Panc1 (cell line): Measurements from ENCODE around the gene KRTAP20-4. TPM values are rescaled to one million over a fixed set of nuclear protein-coding genes. Genes with fewer than 3 reads are reported as not detected.

Experiments used
- ATAC-seq: fragments of 200-7000 bp; cut with Tn5 transposase; 2 replicates; pipeline ENCODE4 v1.9.1; 2020; ENCODE audit warnings: mild to moderate bottlenecking, moderate library complexity
- BruUV-seq: library from RNA; stranded (reverse); fragments of 400-500 nt; replicated peaks from 2 replicates; lab custom pipeline; 2021; lab: Mats Ljungman, UMichigan
- CTCF ChIA-PET: fragments of 300-600 bp; sonication (Branson Sonifier 250); formaldehyde crosslinking; loops from one replicate; lab custom pipeline; 2022; ENCODE audit warnings: antibody characterized with exemption; lab: Charles Lee
- POLR2A ChIA-PET: fragments of 300-600 bp; sonication (Branson Sonifier 250); formaldehyde crosslinking; loops from one replicate; lab custom pipeline; 2022; ENCODE audit warnings: antibody characterized with exemption; lab: Charles Lee
- DNase-seq: peaks from one replicate; pipeline ENCODE4 v3.0.0-alpha.2; 2010; ENCODE audit warnings: low read depth, low spot score
- H3K27ac ChIP-seq: 2 replicates; pipeline ENCODE4 v1.5.1; 2011; ENCODE audit warnings: mild to moderate bottlenecking, low read length, inconsistent platforms
- H3K27me3 ChIP-seq: fragments of 200-500 bp; sonication (Bioruptor generic); 2 replicates; pipeline ENCODE4 v1.6.0; 2014; ENCODE audit warnings: low read length, inconsistent platforms; ENCODE audit not compliant: control insufficient read depth, insufficient read depth
- H3K36me3 ChIP-seq: fragments of 200-500 bp; sonication (Bioruptor generic); 2 replicates; pipeline ENCODE4 v1.5.1; 2014; ENCODE audit warnings: inconsistent platforms, mild to moderate bottlenecking, low read length, moderate library complexity; ENCODE audit not compliant: control insufficient read depth, insufficient read depth
- H3K4me1 ChIP-seq: 2 replicates; pipeline ENCODE4 v1.5.1; 2011; ENCODE audit warnings: inconsistent platforms, mild to moderate bottlenecking, low read length, moderate library complexity; ENCODE audit not compliant: control insufficient read depth, insufficient read depth
- H3K4me3 ChIP-seq, 2 experiments: 2 replicates each; pipeline ENCODE4 v1.5.1; 2011 to 2012; ENCODE audit warnings: low read depth in 2 of 2, low read length in 2 of 2, mild to moderate bottlenecking in 2 of 2, inconsistent platforms in 1 of 2, moderate library complexity in 1 of 2
- H3K9me3 ChIP-seq: fragments of 200-500 bp; sonication (Bioruptor generic); 2 replicates; pipeline ENCODE4 v1.5.1; 2014; ENCODE audit warnings: low read depth, mild to moderate bottlenecking, inconsistent platforms, low read length, moderate library complexity; ENCODE audit not compliant: control insufficient read depth, insufficient read depth
- POLR2AphosphoS5 ChIP-seq: IDR thresholded peaks from 2 replicates; pipeline ENCODE4 v1.6.1; 2012; ENCODE audit warnings: mild to moderate bottlenecking, low read depth, low read length, moderate library complexity
- SIN3A ChIP-seq: IDR thresholded peaks from 2 replicates; pipeline ENCODE4 v1.6.1; 2012; ENCODE audit warnings: low read depth, mild to moderate bottlenecking, low read length, moderate library complexity, borderline replicate concordance; ENCODE audit not compliant: insufficient read depth
- TCF7L2 ChIP-seq: IDR thresholded peaks from 2 replicates; pipeline ENCODE4 v1.6.1; 2011; ENCODE audit warnings: mild to moderate bottlenecking, low read depth, low read length, inconsistent platforms
- in situ Hi-C: cut with HindIII; loops from 2 replicates; pipeline ENCODE4 v1.10.0; 2016; ENCODE audit warnings: low sequenced_read_pairs, low pct_unique_long_range_greater_than_20kb
- intact Hi-C: fragments of 100-400 bp; cut with micrococcal nuclease; formaldehyde crosslinking; loops from one replicate; pipeline ENCODE4 v1.10.0; 2022; ENCODE audit not compliant: unreplicated experiment
- total RNA-seq: library from RNA; stranded (reverse); gene quantifications from one replicate; pipeline ENCODE4 v1.2.1, GENCODE V29; 2021; ENCODE audit not compliant: unreplicated experiment
- TF ChIP-seq, protein P1 (sequence below): fragments of 450-650 bp; IDR thresholded peaks from 2 replicates; pipeline ENCODE4 v1.5.1; 2017; ENCODE audit warnings: mild to moderate bottlenecking
- TF ChIP-seq, protein P2 (sequence below), 2 experiments: IDR thresholded peaks; 2 replicates each; pipeline ENCODE4 v1.6.1; 2011 to 2012; ENCODE audit warnings: low read depth in 2 of 2, control low read depth in 1 of 2, low read length in 1 of 2, mild to moderate bottlenecking in 1 of 2, moderate library complexity in 1 of 2; ENCODE audit not compliant: insufficient read depth in 1 of 2

Gene KRTAP20-4
- total RNA-seq, 1 experiment from 2014 or later, result not detected

DNA sequence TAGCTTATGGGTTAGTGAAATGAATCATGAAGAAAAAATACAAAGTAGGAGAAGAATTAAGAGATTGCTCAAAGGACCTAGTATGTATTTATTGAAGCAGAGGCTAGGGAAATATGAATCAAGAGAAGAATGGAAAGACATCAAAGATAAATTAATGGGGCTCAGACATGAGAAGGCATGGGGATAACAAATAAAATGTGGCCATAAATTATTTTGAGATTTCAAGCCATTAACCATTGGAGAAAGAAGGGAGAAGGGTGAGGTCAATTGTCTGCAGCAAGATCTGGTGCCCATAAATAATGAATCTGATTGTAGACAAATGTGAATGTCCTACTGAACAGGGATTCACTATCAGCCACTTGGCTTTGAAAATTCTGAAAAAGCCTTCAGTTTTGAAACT, 32.5 kb downstream of the KRTAP20-4 start:
- in situ Hi-C loops, result no loop called here
- ChIA-PET POLR2A (no interaction called here), CTCF (no interaction called here)
- intact Hi-C loops, result no loop called here
- TF ChIP-seq, protein P1, sequence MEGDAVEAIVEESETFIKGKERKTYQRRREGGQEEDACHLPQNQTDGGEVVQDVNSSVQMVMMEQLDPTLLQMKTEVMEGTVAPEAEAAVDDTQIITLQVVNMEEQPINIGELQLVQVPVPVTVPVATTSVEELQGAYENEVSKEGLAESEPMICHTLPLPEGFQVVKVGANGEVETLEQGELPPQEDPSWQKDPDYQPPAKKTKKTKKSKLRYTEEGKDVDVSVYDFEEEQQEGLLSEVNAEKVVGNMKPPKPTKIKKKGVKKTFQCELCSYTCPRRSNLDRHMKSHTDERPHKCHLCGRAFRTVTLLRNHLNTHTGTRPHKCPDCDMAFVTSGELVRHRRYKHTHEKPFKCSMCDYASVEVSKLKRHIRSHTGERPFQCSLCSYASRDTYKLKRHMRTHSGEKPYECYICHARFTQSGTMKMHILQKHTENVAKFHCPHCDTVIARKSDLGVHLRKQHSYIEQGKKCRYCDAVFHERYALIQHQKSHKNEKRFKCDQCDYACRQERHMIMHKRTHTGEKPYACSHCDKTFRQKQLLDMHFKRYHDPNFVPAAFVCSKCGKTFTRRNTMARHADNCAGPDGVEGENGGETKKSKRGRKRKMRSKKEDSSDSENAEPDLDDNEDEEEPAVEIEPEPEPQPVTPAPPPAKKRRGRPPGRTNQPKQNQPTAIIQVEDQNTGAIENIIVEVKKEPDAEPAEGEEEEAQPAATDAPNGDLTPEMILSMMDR, result no peak
- TF ChIP-seq POLR2AphosphoS5 (no peak), TCF7L2 (no peak), SIN3A (no peak)
- TF ChIP-seq, protein P2, sequence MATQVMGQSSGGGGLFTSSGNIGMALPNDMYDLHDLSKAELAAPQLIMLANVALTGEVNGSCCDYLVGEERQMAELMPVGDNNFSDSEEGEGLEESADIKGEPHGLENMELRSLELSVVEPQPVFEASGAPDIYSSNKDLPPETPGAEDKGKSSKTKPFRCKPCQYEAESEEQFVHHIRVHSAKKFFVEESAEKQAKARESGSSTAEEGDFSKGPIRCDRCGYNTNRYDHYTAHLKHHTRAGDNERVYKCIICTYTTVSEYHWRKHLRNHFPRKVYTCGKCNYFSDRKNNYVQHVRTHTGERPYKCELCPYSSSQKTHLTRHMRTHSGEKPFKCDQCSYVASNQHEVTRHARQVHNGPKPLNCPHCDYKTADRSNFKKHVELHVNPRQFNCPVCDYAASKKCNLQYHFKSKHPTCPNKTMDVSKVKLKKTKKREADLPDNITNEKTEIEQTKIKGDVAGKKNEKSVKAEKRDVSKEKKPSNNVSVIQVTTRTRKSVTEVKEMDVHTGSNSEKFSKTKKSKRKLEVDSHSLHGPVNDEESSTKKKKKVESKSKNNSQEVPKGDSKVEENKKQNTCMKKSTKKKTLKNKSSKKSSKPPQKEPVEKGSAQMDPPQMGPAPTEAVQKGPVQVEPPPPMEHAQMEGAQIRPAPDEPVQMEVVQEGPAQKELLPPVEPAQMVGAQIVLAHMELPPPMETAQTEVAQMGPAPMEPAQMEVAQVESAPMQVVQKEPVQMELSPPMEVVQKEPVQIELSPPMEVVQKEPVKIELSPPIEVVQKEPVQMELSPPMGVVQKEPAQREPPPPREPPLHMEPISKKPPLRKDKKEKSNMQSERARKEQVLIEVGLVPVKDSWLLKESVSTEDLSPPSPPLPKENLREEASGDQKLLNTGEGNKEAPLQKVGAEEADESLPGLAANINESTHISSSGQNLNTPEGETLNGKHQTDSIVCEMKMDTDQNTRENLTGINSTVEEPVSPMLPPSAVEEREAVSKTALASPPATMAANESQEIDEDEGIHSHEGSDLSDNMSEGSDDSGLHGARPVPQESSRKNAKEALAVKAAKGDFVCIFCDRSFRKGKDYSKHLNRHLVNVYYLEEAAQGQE (IDR thresholded peaks at IDR 0.05; ENCODE audit: insufficient read depth in 1 of 2, low read depth in 2 of 2, low read length in 1 of 2), result no peak
- Histone ChIP-seq H3K36me3 (no peaks in the 10 kb centered on the region), H3K27ac (no peak overlapping the region), H3K4me3 (no peak overlapping the region), H3K9me3 (no peaks in the 10 kb centered on the region), H3K27me3 (no peaks in the 10 kb centered on the region), H3K4me1 (no peaks in the 10 kb centered on the region)
- BruUV-seq, result no TSS peak
- DNase-seq, result no peak
- ATAC-seq, result no peak

DNA sequence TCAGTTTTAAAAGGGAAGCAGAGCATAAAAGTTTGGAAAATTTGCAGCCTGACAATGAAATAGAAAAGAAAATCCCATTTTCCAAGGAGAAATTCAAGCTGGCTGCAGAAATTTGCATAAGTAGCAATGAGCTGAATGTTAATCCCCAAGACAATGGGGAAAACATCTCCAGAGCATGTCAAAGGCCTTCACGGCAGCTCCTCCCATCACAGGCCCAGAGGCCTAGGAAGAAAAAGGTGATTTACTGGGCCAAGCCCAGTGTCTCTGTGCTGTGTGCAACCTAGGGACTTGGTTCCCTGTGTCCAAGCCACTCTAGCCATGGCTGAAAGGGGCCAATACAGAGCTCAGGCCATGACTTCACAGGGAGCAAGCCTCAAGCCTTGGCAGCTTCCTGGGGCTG, 48.3 kb downstream of the KRTAP20-4 start:
- TF ChIP-seq, protein P1, result no peak
- no peak for TF ChIP-seq SIN3A
- no peak for TF ChIP-seq TCF7L2
- no peak for TF ChIP-seq POLR2AphosphoS5
- TF ChIP-seq, protein P2 (IDR thresholded peaks at IDR 0.05; ENCODE audit: insufficient read depth in 1 of 2, low read depth in 2 of 2, low read length in 1 of 2), result no peak
- no peak overlapping the region for H3K4me3 ChIP-seq
- ATAC-seq, result no peak
- no TSS peak for BruUV-seq
- H3K27me3 ChIP-seq, result no peaks in the 10 kb centered on the region
- intact Hi-C loops, result no loop called here
- DNase-seq, result no peak
- no peaks in the 10 kb centered on the region for H3K36me3 ChIP-seq
- no peaks in the 10 kb centered on the region for H3K9me3 ChIP-seq
- ChIA-PET POLR2A (no interaction called here), CTCF (no interaction called here)
- no peaks in the 10 kb centered on the region for H3K4me1 ChIP-seq
- H3K27ac ChIP-seq, result no peak overlapping the region
- in situ Hi-C loops, result no loop called here

Other genes starting within 250 kb of the KRTAP20-4 start
- gene KRTAP13-2, start 248.4 kb upstream of the KRTAP20-4 start, total RNA-seq, result not detected
- not detected for gene KRTAP13-1, start 224.6 kb upstream of the KRTAP20-4 start, total RNA-seq
- gene KRTAP13-3, start 194.7 kb upstream of the KRTAP20-4 start, total RNA-seq, result not detected
- not detected for gene KRTAP13-4, start 190.4 kb upstream of the KRTAP20-4 start, total RNA-seq
- not detected for gene KRTAP15-1, start 180.4 kb upstream of the KRTAP20-4 start, total RNA-seq
- gene KRTAP19-1, start 140.3 kb upstream of the KRTAP20-4 start, total RNA-seq, result not detected
- not detected for gene KRTAP19-2, start 133.2 kb upstream of the KRTAP20-4 start, total RNA-seq
- gene KRTAP19-3, start 128.6 kb upstream of the KRTAP20-4 start, total RNA-seq, result not detected
- gene KRTAP19-4, start 123.5 kb upstream of the KRTAP20-4 start, total RNA-seq, result not detected
- not detected for gene KRTAP19-5, start 118.5 kb upstream of the KRTAP20-4 start, total RNA-seq
- gene KRTAP19-6, start 78.8 kb upstream of the KRTAP20-4 start, total RNA-seq, result not detected
- gene KRTAP19-7, start 59.3 kb upstream of the KRTAP20-4 start, total RNA-seq, result not detected
- gene KRTAP22-2, start 30.2 kb upstream of the KRTAP20-4 start, total RNA-seq, result not detected
- gene KRTAP6-3, start 28.2 kb upstream of the KRTAP20-4 start, total RNA-seq, result not detected
- gene KRTAP6-2, start 21.7 kb upstream of the KRTAP20-4 start, total RNA-seq, result not detected
- gene KRTAP22-1, start 19.5 kb upstream of the KRTAP20-4 start, total RNA-seq, result not detected
- not detected for gene KRTAP6-1, start 6.7 kb upstream of the KRTAP20-4 start, total RNA-seq
- gene KRTAP20-1, start 4.2 kb upstream of the KRTAP20-4 start, total RNA-seq, result not detected
- not detected for gene KRTAP20-2, start 14.6 kb downstream of the KRTAP20-4 start, total RNA-seq
- gene KRTAP20-3, start 22.2 kb downstream of the KRTAP20-4 start, total RNA-seq, result not detected
- not detected for gene KRTAP21-3, start 98.2 kb downstream of the KRTAP20-4 start, total RNA-seq
- not detected for gene KRTAP21-2, start 126.6 kb downstream of the KRTAP20-4 start, total RNA-seq
- gene KRTAP21-1, start 134.8 kb downstream of the KRTAP20-4 start, total RNA-seq, result not detected
- gene KRTAP8-1, start 192.6 kb downstream of the KRTAP20-4 start, total RNA-seq, result not detected
- not detected for gene KRTAP7-1, start 209.1 kb downstream of the KRTAP20-4 start, total RNA-seq